Body of pancreas (tissue), 4 donors: ENCODE measurements around the gene RB1.

ENCODE experiments used
- CTCF ChIP-seq, 7 experiments: fragments of 450-650 bp in 4 of 7; fragments of 200-600 bp in 3 of 7; sonication (generic) in 3 of 7; IDR thresholded peaks; one replicate each; pipeline ENCODE4 v1.5.1; 2016 to 2019; ENCODE audit warnings: antibody characterized with exemption in 7 of 7
- POLR2A ChIP-seq, 3 donors: fragments of 450-650 bp; IDR thresholded peaks; one replicate each; pipeline ENCODE4 v1.6.1; 2016; ENCODE audit warnings: antibody characterized with exemption in 3 of 3, mild to moderate bottlenecking in 2 of 3

GRCh38 chr13:48411841-48412531 is 108.4 kb downstream of the RB1 start:
- TF ChIP-seq CTCF (IDR thresholded peaks at IDR 0.05) (no peak), POLR2A (IDR thresholded peaks at IDR 0.05) (no peak)
